Astrocyte (in vitro differentiated cells and primary cell): ENCODE measurements around the gene ZGPAT.

Experiments used
- CTCF ChIP-seq: IDR thresholded peaks from 2 replicates; pipeline ENCODE4 v1.5.1; 2011; ENCODE audit warnings: low read depth, mild to moderate bottlenecking, inconsistent platforms, low read length, moderate library complexity; ENCODE audit not compliant: insufficient read depth
- EZH2 ChIP-seq: IDR thresholded peaks from 2 replicates; pipeline ENCODE4 v1.6.1; 2012; ENCODE audit warnings: mild to moderate bottlenecking, low read length, inconsistent platforms; ENCODE audit not compliant: insufficient read depth

- TF ChIP-seq CTCF (no peak), EZH2 (no peak)
These were observed 26.5 kb downstream of the ZGPAT start for GRCh38 chr20:63734111-63734945.
